A673 (cell line): ENCODE measurements around the gene A4GNT.
"Not testable (repeated sequence)": the region's sequence is repeated elsewhere in the genome, so short reads cannot be mapped to it uniquely, and the experiment has no call there.

ENCODE experiments used
- CTCF ChIP-seq: fragments of 300-800, 200-600 bp; sonication (generic); conservative IDR thresholded peaks from 2 replicates; pipeline ENCODE4 v1.5.1; 2017; ENCODE audit warnings: low read depth, mild to moderate bottlenecking, antibody characterized with exemption, low read length, moderate library complexity, mixed read lengths
- EZH2 ChIP-seq: fragments of 200-600 bp; sonication (generic); IDR thresholded peaks from 2 replicates; pipeline ENCODE4 v1.6.1; 2017; ENCODE audit warnings: borderline replicate concordance, low read depth, mild to moderate bottlenecking, mixed read lengths, antibody characterized with exemption, low read length; ENCODE audit not compliant: poor library complexity, severe bottlenecking

DNA sequence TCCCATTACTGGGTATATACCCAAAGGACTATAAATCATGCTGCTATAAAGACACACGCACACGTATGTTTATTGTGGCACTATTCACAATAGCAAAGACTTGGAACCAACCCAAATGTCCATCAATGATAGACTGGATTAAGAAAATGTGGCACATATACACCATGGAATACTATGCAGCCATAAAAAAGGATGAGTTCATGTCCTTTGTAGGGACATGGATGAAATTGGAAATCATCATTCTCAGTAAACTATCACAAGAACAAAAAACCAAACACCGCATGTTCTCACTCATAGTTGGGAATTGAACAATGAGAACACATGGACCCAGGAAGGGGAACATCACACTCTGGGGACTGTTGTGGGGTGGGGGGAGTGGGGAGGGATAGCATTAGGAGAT is 46.4 kb downstream of the A4GNT start:
- TF ChIP-seq CTCF, EZH2: not testable (repeated sequence)
